ENCODE measurements around the gene CFLAR. TPM values are rescaled to one million over a fixed set of nuclear protein-coding genes. Genes with fewer than 3 reads are reported as not detected.

The CFLAR gene
- total RNA-seq, 1 experiment from 2014 or later = 75.4 TPM

GRCh38 chr2:201074996-201075395, 41.0 kb upstream of the CFLAR start:
- ChIA-PET POLR2A (ENCODE audit: unreplicated experiment) (no interaction called here), CTCF (no interaction called here)
- no peaks in the 10 kb centered on the region for H3K27me3 ChIP-seq (ENCODE audit: insufficient read depth, low read depth)
- no peak overlapping the region for H3K4me2 ChIP-seq
- H4K20me1 ChIP-seq (ENCODE audit: insufficient read depth) = no peaks in the 10 kb centered on the region
- no peak overlapping the region for H2AFZ ChIP-seq
- H3K4me1 ChIP-seq (replicated peaks; ENCODE audit: insufficient read depth) = peaks cover 12% of the 10 kb centered on the region
- H3K79me2 ChIP-seq (ENCODE audit: low read depth) = peaks cover 43% of the 10 kb centered on the region
- no TSS peak for BruUV-seq (replicated peaks)
- H3K27ac ChIP-seq = no peak overlapping the region
- no peak overlapping the region for H3K4me3 ChIP-seq
- no peaks in the 10 kb centered on the region for H3K9me3 ChIP-seq (ENCODE audit: insufficient read depth, low read depth)
- DNase-seq = no peak
- peaks cover 13% of the 10 kb centered on the region; the same call in 1 of the 2 replicates for H3K36me3 ChIP-seq (ENCODE audit: low read depth)
- intact Hi-C loops (cut with micrococcal nuclease; ENCODE audit: unreplicated experiment) = loop anchor here (5.0 kb wide), 4 partner anchors 42 to 157 kb away; partner anchors contain the start of genes CFLAR and ORC2
- TF ChIP-seq CTCF (conservative IDR thresholded peaks at IDR 0.05) (no peak), EZH2 (IDR thresholded peaks at IDR 0.05; ENCODE audit: low read depth) (no peak)
- peaks cover 4% of the 10 kb centered on the region; the same call in 1 of the 2 replicates for H3F3A ChIP-seq (ENCODE audit: insufficient read depth, low read depth)
- no peaks in the 10 kb centered on the region for H3K9me2 ChIP-seq (ENCODE audit: insufficient read depth)

GRCh38 chr2:201084863-201085262, 31.1 kb upstream of the CFLAR start:
- H3K4me3 ChIP-seq = no peak overlapping the region
- no peak overlapping the region for H3K4me2 ChIP-seq
- peaks cover 11% of the 10 kb centered on the region; the same call in 1 of the 2 replicates for H3K36me3 ChIP-seq (ENCODE audit: low read depth)
- no peak for DNase-seq
- no peaks in the 10 kb centered on the region for H3K79me2 ChIP-seq (ENCODE audit: low read depth)
- BruUV-seq (replicated peaks) = no TSS peak
- ChIA-PET CTCF (no interaction called here), POLR2A (ENCODE audit: unreplicated experiment) (no interaction called here)
- intact Hi-C loops (cut with micrococcal nuclease; ENCODE audit: unreplicated experiment) = no loop called here
- H3F3A ChIP-seq (ENCODE audit: insufficient read depth, low read depth) = no peaks in the 10 kb centered on the region
- TF ChIP-seq CTCF (conservative IDR thresholded peaks at IDR 0.05) = no peak
- TF ChIP-seq EZH2 (IDR thresholded peaks at IDR 0.05; ENCODE audit: low read depth) = no peak
- H4K20me1 ChIP-seq (ENCODE audit: insufficient read depth) = no peaks in the 10 kb centered on the region
- no peaks in the 10 kb centered on the region for H3K4me1 ChIP-seq (replicated peaks; ENCODE audit: insufficient read depth)
- H3K27me3 ChIP-seq (ENCODE audit: insufficient read depth, low read depth) = no peaks in the 10 kb centered on the region
- no peak overlapping the region for H3K27ac ChIP-seq
- no peaks in the 10 kb centered on the region for H3K9me2 ChIP-seq (ENCODE audit: insufficient read depth)
- no peaks in the 10 kb centered on the region for H3K9me3 ChIP-seq (ENCODE audit: insufficient read depth, low read depth)
- no peak overlapping the region for H2AFZ ChIP-seq

- Histone ChIP-seq H3K9me3 (ENCODE audit: insufficient read depth, low read depth) (no peaks in the 10 kb centered on the region), H3K9me2 (ENCODE audit: insufficient read depth) (no peaks in the 10 kb centered on the region), H2AFZ (no peak overlapping the region), H3K27me3 (ENCODE audit: insufficient read depth, low read depth) (no peaks in the 10 kb centered on the region), H3K27ac (no peak overlapping the region), H3F3A (ENCODE audit: insufficient read depth, low read depth) (no peaks in the 10 kb centered on the region), H3K79me2 (ENCODE audit: low read depth) (no peaks in the 10 kb centered on the region), H4K20me1 (ENCODE audit: insufficient read depth) (no peaks in the 10 kb centered on the region), H3K4me1 (replicated peaks; ENCODE audit: insufficient read depth) (no peaks in the 10 kb centered on the region), H3K36me3 (ENCODE audit: low read depth) (no peaks in the 10 kb centered on the region), H3K4me2 (no peak overlapping the region), H3K4me3 (no peak overlapping the region)
- BruUV-seq (replicated peaks) = no TSS peak
- CTCF ChIA-PET = no interaction called here
- intact Hi-C loops (cut with micrococcal nuclease; ENCODE audit: unreplicated experiment) = no loop called here
- TF ChIP-seq EZH2 (IDR thresholded peaks at IDR 0.05; ENCODE audit: low read depth) (no peak), CTCF (conservative IDR thresholded peaks at IDR 0.05) (no peak)
- no peak for DNase-seq
- POLR2A ChIA-PET (ENCODE audit: unreplicated experiment) = no interaction called here
Measured at GRCh38 chr2:201090574-201090973, 25.4 kb upstream of the CFLAR start.

Measured in PC-9 (cell line).